HFFc6 (cell line): ENCODE results near the gene CCNY. TPM values are rescaled to one million over a fixed set of nuclear protein-coding genes. Genes with fewer than 3 reads are reported as not detected.

Experiments
- DNase-seq: peaks from one replicate; pipeline ENCODE4 v3.0.0-alpha.2; 2018
- H3K27ac Mint-ChIP-seq: 2 replicates; pipeline ENCODE4 v1.8.0; 2020; ENCODE audit warnings: mild to moderate bottlenecking, mixed read lengths
- H3K27me3 Mint-ChIP-seq: 2 replicates; pipeline ENCODE4 v1.8.0; 2021; ENCODE audit warnings: mild to moderate bottlenecking, moderate library complexity, mixed read lengths; ENCODE audit not compliant: insufficient read depth
- H3K36me3 Mint-ChIP-seq: 2 replicates; pipeline ENCODE4 v1.8.0; 2021; ENCODE audit warnings: low read depth, mixed read lengths
- H3K4me1 Mint-ChIP-seq: 2 replicates; pipeline ENCODE4 v1.8.0; 2020; ENCODE audit warnings: low read depth, mixed read lengths
- H3K4me3 Mint-ChIP-seq: 2 replicates; pipeline ENCODE4 v1.8.0; 2020; ENCODE audit warnings: mild to moderate bottlenecking, moderate library complexity, mixed read lengths
- H3K9me3 Mint-ChIP-seq: 2 replicates; pipeline ENCODE4 v1.8.0; 2020; ENCODE audit warnings: mild to moderate bottlenecking, mixed read lengths
- total RNA-seq, 6 experiments: library from RNA; stranded (reverse); fragmentation: NEBNext Ultra II Directional; extraction: Animal tissue kit (Norgen Biotek cat#: 25700); gene quantifications; 2 replicates in 1 of 6; 3 replicates in 5 of 6; pipeline ENCODE4 v1.2.3, GENCODE V29; 2021
- TF ChIP-seq, protein P1 (sequence below): fragments of 200-600 bp; sonication (generic); IDR thresholded peaks from 2 replicates; pipeline ENCODE4 v1.5.0; 2021; ENCODE audit warnings: antibody characterized with exemption, mild to moderate bottlenecking

The CCNY gene
- total RNA-seq, 6 experiments from 2014 or later: 60.0 to 76.6 (median 69.9) TPM

DNA sequence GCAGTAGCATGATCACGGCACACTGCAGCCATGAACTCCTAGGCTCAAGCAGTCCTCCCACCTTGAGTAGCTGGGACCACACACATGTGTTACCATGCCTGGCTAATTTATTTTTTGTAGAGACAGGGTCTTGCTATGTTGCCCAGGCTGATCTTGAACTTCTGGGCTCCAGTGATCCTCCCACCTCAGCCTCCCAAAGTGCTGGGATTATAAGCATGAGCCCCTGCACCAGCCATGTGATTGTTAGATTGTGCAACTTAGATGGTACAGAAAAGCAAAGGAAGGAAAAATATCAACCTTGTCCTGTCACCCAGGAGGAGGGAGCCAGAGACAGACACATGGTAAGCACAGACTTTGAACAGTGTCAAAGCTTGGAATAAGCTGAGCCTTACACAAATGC, 73.5 kb downstream of the CCNY start:
- H3K27ac Mint-ChIP-seq: no peak overlapping the region; the same call in 1 of the 2 replicates
- H3K9me3 Mint-ChIP-seq: no peaks in the 10 kb centered on the region
- peaks cover 4% of the 10 kb centered on the region; the same call in 1 of the 2 replicates for H3K36me3 Mint-ChIP-seq
- H3K27me3 Mint-ChIP-seq: peaks cover 1% of the 10 kb centered on the region; the same call in 1 of the 2 replicates
- TF ChIP-seq, protein P1, sequence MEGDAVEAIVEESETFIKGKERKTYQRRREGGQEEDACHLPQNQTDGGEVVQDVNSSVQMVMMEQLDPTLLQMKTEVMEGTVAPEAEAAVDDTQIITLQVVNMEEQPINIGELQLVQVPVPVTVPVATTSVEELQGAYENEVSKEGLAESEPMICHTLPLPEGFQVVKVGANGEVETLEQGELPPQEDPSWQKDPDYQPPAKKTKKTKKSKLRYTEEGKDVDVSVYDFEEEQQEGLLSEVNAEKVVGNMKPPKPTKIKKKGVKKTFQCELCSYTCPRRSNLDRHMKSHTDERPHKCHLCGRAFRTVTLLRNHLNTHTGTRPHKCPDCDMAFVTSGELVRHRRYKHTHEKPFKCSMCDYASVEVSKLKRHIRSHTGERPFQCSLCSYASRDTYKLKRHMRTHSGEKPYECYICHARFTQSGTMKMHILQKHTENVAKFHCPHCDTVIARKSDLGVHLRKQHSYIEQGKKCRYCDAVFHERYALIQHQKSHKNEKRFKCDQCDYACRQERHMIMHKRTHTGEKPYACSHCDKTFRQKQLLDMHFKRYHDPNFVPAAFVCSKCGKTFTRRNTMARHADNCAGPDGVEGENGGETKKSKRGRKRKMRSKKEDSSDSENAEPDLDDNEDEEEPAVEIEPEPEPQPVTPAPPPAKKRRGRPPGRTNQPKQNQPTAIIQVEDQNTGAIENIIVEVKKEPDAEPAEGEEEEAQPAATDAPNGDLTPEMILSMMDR: no peak
- DNase-seq: no peak
- H3K4me3 Mint-ChIP-seq: no peak overlapping the region
- peaks cover 38% of the 10 kb centered on the region for H3K4me1 Mint-ChIP-seq

DNA sequence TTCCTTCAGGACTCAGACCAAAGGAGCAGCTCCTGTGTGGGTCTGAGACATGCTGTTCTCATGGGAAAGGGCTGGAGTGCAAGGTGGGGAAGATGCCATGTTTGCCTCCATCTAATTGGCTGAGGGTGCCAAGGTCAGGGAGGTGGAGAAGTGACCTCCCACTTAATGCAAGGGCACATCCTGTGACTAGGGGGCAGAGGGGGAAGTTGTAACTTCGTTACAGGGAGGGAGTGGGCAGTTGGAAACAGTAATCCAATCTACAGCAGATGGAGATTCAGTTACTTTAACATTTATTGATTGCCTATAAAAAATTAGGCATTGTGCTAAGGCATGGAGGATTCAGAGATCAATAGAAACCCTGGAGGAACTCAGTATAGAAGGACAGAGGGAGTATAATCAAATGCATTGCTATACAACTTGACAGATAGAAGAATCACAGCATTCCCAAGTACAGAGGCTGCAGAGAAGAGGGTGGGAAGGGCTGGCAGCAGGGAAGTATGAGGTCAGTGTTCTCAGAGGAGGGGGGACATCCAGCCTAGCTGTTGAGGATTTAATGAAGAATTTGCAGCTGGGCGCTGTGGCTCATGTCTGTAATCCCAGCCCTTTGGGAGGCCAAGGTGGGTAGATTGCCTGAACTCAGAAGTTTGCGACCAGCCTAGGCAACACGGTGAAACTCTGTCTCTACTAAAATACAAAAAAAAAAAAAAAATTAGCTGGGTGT, 75.9 kb downstream of the CCNY start:
- no peak for DNase-seq
- peaks cover 45% of the 10 kb centered on the region for H3K4me1 Mint-ChIP-seq
- TF ChIP-seq, protein P1: no peak
- H3K27ac Mint-ChIP-seq: no peak overlapping the region
- peaks cover 4% of the 10 kb centered on the region; the same call in 1 of the 2 replicates for H3K36me3 Mint-ChIP-seq
- no peaks in the 10 kb centered on the region; the same call in 1 of the 2 replicates for H3K27me3 Mint-ChIP-seq
- no peaks in the 10 kb centered on the region for H3K9me3 Mint-ChIP-seq
- no peak overlapping the region for H3K4me3 Mint-ChIP-seq

DNA sequence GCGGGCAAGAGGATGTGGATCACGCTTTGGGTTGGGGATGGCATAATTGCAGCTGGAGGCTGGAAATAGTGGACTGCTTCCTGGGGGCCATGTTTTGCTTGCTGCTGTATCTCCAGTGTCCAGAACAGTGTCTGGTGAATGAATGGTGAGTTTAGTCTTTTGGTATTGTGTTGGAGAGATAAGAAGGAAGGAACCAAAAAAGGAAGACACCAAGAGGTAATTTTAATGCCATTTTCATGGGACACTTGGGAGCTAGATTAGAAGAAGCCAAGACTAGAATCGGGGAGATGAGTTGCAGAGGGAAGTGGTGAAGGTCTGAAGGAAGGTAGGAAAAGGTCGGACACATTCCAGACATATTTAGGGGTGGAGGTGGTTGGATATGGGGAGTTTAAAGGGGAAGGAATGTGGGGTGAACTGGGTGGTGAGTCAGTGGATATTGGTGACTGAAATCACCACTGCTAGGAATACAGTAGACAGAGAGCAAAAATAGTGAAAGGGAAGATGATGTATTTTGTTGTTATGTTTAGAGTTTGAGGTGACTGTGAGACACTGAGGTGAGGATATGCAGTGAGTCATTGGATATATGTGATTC, 76.7 kb downstream of the CCNY start:
- Mint-ChIP-seq H3K4me3 (no peak overlapping the region), H3K36me3 (peaks cover 4% of the 10 kb centered on the region; the same call in 1 of the 2 replicates), H3K4me1 (peaks cover 45% of the 10 kb centered on the region), H3K9me3 (no peaks in the 10 kb centered on the region), H3K27me3 (no peaks in the 10 kb centered on the region), H3K27ac (no peak overlapping the region)
- peak; percentile 54 for DNase-seq
- TF ChIP-seq, protein P1: no peak

DNA sequence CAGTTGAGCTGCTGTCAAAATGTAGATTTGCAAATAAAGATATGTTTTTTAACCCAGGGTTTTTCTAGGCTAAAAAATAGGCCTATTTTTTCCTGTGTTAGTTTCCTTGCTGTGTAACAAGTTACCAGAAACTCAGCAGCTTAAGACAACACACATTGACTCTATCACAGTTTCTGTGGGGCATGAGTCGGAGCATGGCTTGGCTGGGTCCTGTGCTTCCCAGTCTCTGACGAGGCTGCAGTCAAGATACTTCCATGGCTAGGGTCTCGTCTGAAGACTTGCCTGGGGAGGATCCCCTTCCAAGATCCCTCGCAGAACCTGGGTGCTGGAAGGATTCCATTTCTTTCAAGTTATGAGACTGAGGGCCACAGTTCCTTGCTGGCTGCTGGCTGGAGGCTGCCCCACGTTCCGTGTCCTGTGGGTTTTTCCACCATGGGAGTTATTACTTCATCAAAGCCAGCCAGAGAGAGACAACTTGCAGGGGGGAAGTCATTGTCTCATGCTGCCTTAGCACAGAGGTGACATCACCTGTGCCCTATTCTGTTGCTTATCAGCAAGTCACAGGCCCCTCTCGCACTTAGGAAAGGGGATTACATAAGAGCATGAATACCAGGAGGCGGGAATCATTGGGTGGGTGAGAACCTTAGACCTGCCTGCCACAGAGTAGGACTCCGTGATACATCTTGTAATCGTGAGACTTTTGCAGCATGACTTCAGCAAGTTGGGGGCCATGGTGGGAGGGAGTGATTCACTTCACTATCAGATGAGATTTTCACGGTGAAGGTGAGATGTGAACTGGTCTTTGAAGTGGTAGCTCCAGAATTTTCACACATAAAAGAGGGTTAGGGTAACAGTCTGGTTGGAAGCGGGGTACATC, 77.9 kb downstream of the CCNY start:
- H3K4me3 Mint-ChIP-seq: no peak overlapping the region
- H3K27me3 Mint-ChIP-seq: 0 out of 2 replicates have a peak, but pooled peaks cover under 1% of the 10 kb centered on the region
- no peak for DNase-seq
- TF ChIP-seq, protein P1: no peak
- peaks cover 37% of the 10 kb centered on the region for H3K4me1 Mint-ChIP-seq
- peak overlapping the region; percentile 49 for H3K27ac Mint-ChIP-seq
- no peaks in the 10 kb centered on the region for H3K9me3 Mint-ChIP-seq
- H3K36me3 Mint-ChIP-seq: peaks cover 8% of the 10 kb centered on the region; the same call in 1 of the 2 replicates

DNA sequence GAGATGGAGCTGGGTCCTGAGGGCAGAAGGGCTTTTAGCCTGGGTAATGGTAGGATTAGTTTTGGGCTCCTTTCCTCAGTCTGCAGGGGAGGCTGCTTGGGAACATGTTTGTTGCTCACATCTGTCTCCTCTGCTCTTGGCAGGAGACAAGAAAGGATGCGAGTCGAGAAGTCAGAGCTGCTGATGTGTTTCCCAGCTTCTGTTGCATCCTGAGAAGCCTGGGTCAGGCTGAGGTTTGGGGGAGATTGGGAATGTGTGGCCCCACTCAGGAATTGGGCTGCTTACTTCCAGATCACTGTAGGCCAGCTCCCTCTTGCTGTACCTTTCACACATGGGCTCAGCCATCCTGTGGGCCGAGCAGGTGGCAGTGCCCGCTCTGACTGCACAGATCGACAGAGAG, 79.2 kb downstream of the CCNY start:
- 0 out of 2 replicates have a peak, but pooled peaks cover 3% of the 10 kb centered on the region for H3K27me3 Mint-ChIP-seq
- peaks cover 37% of the 10 kb centered on the region for H3K4me1 Mint-ChIP-seq
- TF ChIP-seq, protein P1: no peak
- no peak overlapping the region for H3K4me3 Mint-ChIP-seq
- H3K27ac Mint-ChIP-seq: no peak overlapping the region
- no peaks in the 10 kb centered on the region for H3K9me3 Mint-ChIP-seq
- peaks cover 8% of the 10 kb centered on the region; the same call in 1 of the 2 replicates for H3K36me3 Mint-ChIP-seq
- DNase-seq: no peak
